HepG2 (cell line): ENCODE data around the gene TOMM20. TPM values are rescaled to one million over a fixed set of nuclear protein-coding genes. Genes with fewer than 3 reads are reported as not detected.

Experiments
- ADNP ChIP-seq: sonication (generic); formaldehyde crosslinking; IDR thresholded peaks from 2 replicates; pipeline ENCODE4 v1.4.0; 2020; ENCODE audit warnings: missing genetic modification reagents
- AKNA ChIP-seq: sonication (generic); formaldehyde crosslinking; IDR thresholded peaks from 2 replicates; pipeline ENCODE4 v1.4.0; 2020; ENCODE audit warnings: missing genetic modification reagents, borderline replicate concordance
- ARID2 ChIP-seq: sonication (generic); formaldehyde crosslinking; IDR thresholded peaks from 2 replicates; pipeline ENCODE4 v1.8.1; 2022; ENCODE audit warnings: mild to moderate bottlenecking, missing genetic modification reagents, borderline replicate concordance
- CC2D1A ChIP-seq: sonication (generic); formaldehyde crosslinking; IDR thresholded peaks from 2 replicates; pipeline ENCODE4 v1.8.1; 2023; ENCODE audit warnings: mild to moderate bottlenecking, missing genetic modification reagents
- CENPX ChIP-seq: sonication (generic); formaldehyde crosslinking; IDR thresholded peaks from 2 replicates; pipeline ENCODE4 v1.9.0; 2021; ENCODE audit warnings: mild to moderate bottlenecking, missing genetic modification reagents, moderate library complexity
- HBP1 ChIP-seq: IDR thresholded peaks from 2 replicates; pipeline ENCODE4 v1.6.1; 2016; ENCODE audit warnings: low read depth, control low read depth
- HOXD1 ChIP-seq: sonication (generic); formaldehyde crosslinking; IDR thresholded peaks from 2 replicates; pipeline ENCODE4 v1.5.0; 2020; ENCODE audit warnings: missing genetic modification reagents
- KDM5A ChIP-seq: fragments of 200-600 bp; sonication (generic); IDR thresholded peaks from 2 replicates; pipeline ENCODE4 v1.7.0; 2018; ENCODE audit warnings: antibody characterized with exemption, mild to moderate bottlenecking, low read length, borderline replicate concordance
- MAFG ChIP-seq: sonication (generic); formaldehyde crosslinking; IDR thresholded peaks from 2 replicates; pipeline ENCODE4 v1.5.1; 2020; ENCODE audit warnings: mild to moderate bottlenecking, missing genetic modification reagents
- NR2F1 ChIP-seq, 2 experiments: fragments of 450-650 bp in 1 of 2; formaldehyde crosslinking in 1 of 2; IDR thresholded peaks; 2 replicates each; pipeline versions ENCODE4 v1.5.0 to v1.6.1; 2016 to 2020; ENCODE audit warnings: mild to moderate bottlenecking in 1 of 2, missing compliant biosample characterization in 1 of 2, missing genetic modification reagents in 1 of 2, moderate library complexity in 1 of 2
- SMAD9 ChIP-seq: sonication (generic); formaldehyde crosslinking; IDR thresholded peaks from 2 replicates; pipeline ENCODE4 v1.5.1; 2020; ENCODE audit warnings: mild to moderate bottlenecking, missing genetic modification reagents
- TFAP4 ChIP-seq: sonication (generic); IDR thresholded peaks from 2 replicates; pipeline ENCODE4 v1.6.1; 2016; ENCODE audit warnings: low read depth, borderline replicate concordance
- TSC22D2 ChIP-seq: sonication (generic); formaldehyde crosslinking; IDR thresholded peaks from 2 replicates; pipeline ENCODE4 v1.5.1; 2020; ENCODE audit warnings: missing genetic modification reagents, mild to moderate bottlenecking, borderline replicate concordance
- ZBTB14 ChIP-seq: sonication (generic); formaldehyde crosslinking; IDR thresholded peaks from 2 replicates; pipeline ENCODE4 v1.4.0; 2020; ENCODE audit warnings: missing genetic modification reagents
- ZBTB34 ChIP-seq: sonication (generic); formaldehyde crosslinking; IDR thresholded peaks from 2 replicates; pipeline ENCODE4 v1.8.0; 2022; ENCODE audit warnings: mild to moderate bottlenecking, missing genetic modification reagents
- ZBTB38 ChIP-seq: sonication (generic); formaldehyde crosslinking; IDR thresholded peaks from 2 replicates; pipeline ENCODE4 v1.5.1; 2020; ENCODE audit warnings: mild to moderate bottlenecking, missing genetic modification reagents
- ZNF143 ChIP-seq: sonication (generic); formaldehyde crosslinking; IDR thresholded peaks from 2 replicates; pipeline ENCODE4 v1.4.0; 2020; ENCODE audit warnings: missing genetic modification reagents
- ZNF562 ChIP-seq: sonication (generic); formaldehyde crosslinking; IDR thresholded peaks from 2 replicates; pipeline ENCODE4 v1.8.0; 2022; ENCODE audit warnings: missing genetic modification reagents, borderline replicate concordance
- polyA plus RNA-seq, 8 experiments: library from polyadenylated mRNA; depleted of rRNA in 3 of 8; stranded (reverse) in 7 of 8; unstranded in 1 of 8; fragments of >200 nt; fragmentation: Illumina TruSeq in 4 of 8; extraction: Trizol in 4 of 8; gene quantifications; 2 replicates each; pipeline versions ENCODE4 v1.2.1 to v1.2.3, GENCODE V29; 2011 to 2016; ENCODE audit warnings: low read depth in 4 of 8, missing spikeins in 1 of 8, mixed read lengths in 1 of 8; ENCODE audit not compliant: insufficient read depth in 1 of 8
- total RNA-seq, 5 experiments: library from RNA; depleted of rRNA; stranded (reverse); fragments of >200 nt; fragmentation: Illumina TruSeq; extraction: Trizol; gene quantifications; 2 replicates each; pipeline ENCODE4 v1.2.3, GENCODE V29; 2016; ENCODE audit warnings: low read depth in 1 of 5

Gene TOMM20
- total and polyA plus RNA-seq, 2 of the 13 experiments (the other 11 are each of a cell fraction or from before 2014, with no cell fraction given) = 153 to 376 TPM

GRCh38 chr1:235068158-235069121 lies 60.2 kb downstream of the TOMM20 start (continued):
- TF ChIP-seq HBP1 (no peak; the same call in 1 of the 2 replicates), SMAD9 (no peak), AKNA (no peak), HOXD1 (CRISPR knock-in tag) (no peak), ADNP (CRISPR knock-in tag) (no peak), ZBTB14 (CRISPR knock-in tag) (no peak), KDM5A (no peak), ZNF562 (no peak), ZNF143 (CRISPR knock-in tag) (0 out of 2 replicates have a peak, but pooled peaks have one; percentile 40), MAFG (CRISPR knock-in tag) (no peak), ZBTB38 (CRISPR knock-in tag) (peak; percentile 89; the same call in 1 of the 2 replicates), TSC22D2 (CRISPR knock-in tag) (peak; percentile 76; the same call in 1 of the 2 replicates), ARID2 (CRISPR knock-in tag) (no peak), CC2D1A (CRISPR knock-in tag) (no peak), CENPX (no peak), ZBTB34 (CRISPR knock-in tag) (no peak), TFAP4 (peak; percentile 74; the same call in 1 of the 2 replicates), NR2F1 (CRISPR knock-in tag; IDR thresholded peaks at IDR 0.05) (peak; percentile 94 to 99)
